Measurements from ENCODE around the gene SFMBT1. TPM values are rescaled to one million over a fixed set of nuclear protein-coding genes. Genes with fewer than 3 reads are reported as not detected.

SFMBT1 gene
- total RNA-seq, 1 experiment from 2014 or later: 11.8 TPM

DNA sequence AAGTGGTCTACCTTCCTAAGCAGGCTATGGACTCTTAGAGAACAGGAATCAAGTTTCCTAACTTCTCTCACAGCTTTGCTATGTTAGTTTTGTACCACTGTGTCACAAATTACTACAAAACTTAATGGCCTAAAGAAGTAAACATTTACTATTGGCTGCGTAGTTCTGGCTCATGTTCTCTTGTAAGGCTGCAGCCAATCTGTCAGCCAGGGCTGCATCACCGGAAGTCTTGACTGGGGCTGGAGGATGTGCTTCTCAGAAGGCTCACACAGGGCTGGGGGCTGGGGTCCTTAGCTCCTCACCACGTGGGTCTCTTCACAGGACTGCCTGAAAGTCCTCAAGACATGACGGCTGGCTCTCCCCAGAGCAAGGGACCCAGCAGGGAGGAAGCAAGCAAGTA, 164.0 kb downstream of the SFMBT1 start:
- no TSS peak for BruUV-seq (replicated peaks)
- H3K4me1 Mint-ChIP-seq (ENCODE audit: insufficient read depth, unreplicated experiment): no peaks in the 10 kb centered on the region
- no peaks in the 10 kb centered on the region for H3K27me3 Mint-ChIP-seq (ENCODE audit: insufficient read depth, unreplicated experiment)
- POLR2A ChIA-PET: interaction anchor here (1.3 kb wide), 1 partner anchor 15 kb away, joined by 5 read pairs; the partner anchor contains the start of gene STIMATE
- no peak overlapping the region for H3K4me3 Mint-ChIP-seq (ENCODE audit: unreplicated experiment)
- peaks cover 8% of the 10 kb centered on the region for H3K36me3 Mint-ChIP-seq (ENCODE audit: insufficient read depth, unreplicated experiment)
- DNase-seq (ENCODE audit: unreplicated experiment): no peak
- no peaks in the 10 kb centered on the region for H3K9me3 Mint-ChIP-seq (ENCODE audit: unreplicated experiment)
- CTCF ChIA-PET: interaction anchor here (0.5 to 1.2 kb wide), 3 partner anchors 12 to 232 kb away, joined by 3 to 4 read pairs (median 4); no protein-coding TSS in a partner anchor
- no peak overlapping the region for H3K27ac Mint-ChIP-seq (ENCODE audit: low read depth, unreplicated experiment)
- TF ChIP-seq, protein P1, sequence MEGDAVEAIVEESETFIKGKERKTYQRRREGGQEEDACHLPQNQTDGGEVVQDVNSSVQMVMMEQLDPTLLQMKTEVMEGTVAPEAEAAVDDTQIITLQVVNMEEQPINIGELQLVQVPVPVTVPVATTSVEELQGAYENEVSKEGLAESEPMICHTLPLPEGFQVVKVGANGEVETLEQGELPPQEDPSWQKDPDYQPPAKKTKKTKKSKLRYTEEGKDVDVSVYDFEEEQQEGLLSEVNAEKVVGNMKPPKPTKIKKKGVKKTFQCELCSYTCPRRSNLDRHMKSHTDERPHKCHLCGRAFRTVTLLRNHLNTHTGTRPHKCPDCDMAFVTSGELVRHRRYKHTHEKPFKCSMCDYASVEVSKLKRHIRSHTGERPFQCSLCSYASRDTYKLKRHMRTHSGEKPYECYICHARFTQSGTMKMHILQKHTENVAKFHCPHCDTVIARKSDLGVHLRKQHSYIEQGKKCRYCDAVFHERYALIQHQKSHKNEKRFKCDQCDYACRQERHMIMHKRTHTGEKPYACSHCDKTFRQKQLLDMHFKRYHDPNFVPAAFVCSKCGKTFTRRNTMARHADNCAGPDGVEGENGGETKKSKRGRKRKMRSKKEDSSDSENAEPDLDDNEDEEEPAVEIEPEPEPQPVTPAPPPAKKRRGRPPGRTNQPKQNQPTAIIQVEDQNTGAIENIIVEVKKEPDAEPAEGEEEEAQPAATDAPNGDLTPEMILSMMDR (IDR thresholded peaks at IDR 0.05; ENCODE audit: unreplicated experiment): no peak
- intact Hi-C loops (cut with micrococcal nuclease): no loop called here

DNA sequence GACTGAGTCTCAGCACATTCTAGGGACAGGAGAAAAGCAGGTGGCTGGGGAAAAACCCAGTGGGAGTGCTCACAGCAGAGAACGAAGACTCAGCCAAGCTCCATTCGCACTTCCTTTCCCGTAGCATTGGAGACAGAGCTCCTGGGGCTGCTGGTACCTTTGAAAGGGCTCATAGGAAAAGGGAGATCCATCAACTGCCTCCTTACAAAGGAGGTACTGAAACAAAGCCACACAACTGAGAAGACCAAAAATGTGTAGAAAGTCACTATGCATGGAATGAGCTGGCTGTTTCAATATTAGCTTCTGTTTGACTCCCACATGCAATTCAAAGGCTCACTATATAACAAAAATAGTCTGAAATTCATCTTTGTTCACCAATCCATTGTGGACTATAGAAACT, 165.4 kb downstream of the SFMBT1 start:
- Mint-ChIP-seq H3K4me1 (ENCODE audit: insufficient read depth, unreplicated experiment) (no peaks in the 10 kb centered on the region), H3K4me3 (ENCODE audit: unreplicated experiment) (no peak overlapping the region), H3K36me3 (ENCODE audit: insufficient read depth, unreplicated experiment) (peaks cover 8% of the 10 kb centered on the region), H3K27ac (ENCODE audit: low read depth, unreplicated experiment) (no peak overlapping the region), H3K9me3 (ENCODE audit: unreplicated experiment) (no peaks in the 10 kb centered on the region), H3K27me3 (ENCODE audit: insufficient read depth, unreplicated experiment) (no peaks in the 10 kb centered on the region)
- TF ChIP-seq, protein P1 (IDR thresholded peaks at IDR 0.05; ENCODE audit: unreplicated experiment): no peak
- no TSS peak for BruUV-seq (replicated peaks)
- DNase-seq (ENCODE audit: unreplicated experiment): no peak
- POLR2A ChIA-PET: no interaction called here
- intact Hi-C loops (cut with micrococcal nuclease): no loop called here
- CTCF ChIA-PET: interaction anchor here (0.6 to 0.9 kb wide), 2 partner anchors 48 to 190 kb away, joined by 4 read pairs; no protein-coding TSS in a partner anchor

- Mint-ChIP-seq H3K9me3 (ENCODE audit: unreplicated experiment) (no peaks in the 10 kb centered on the region), H3K27me3 (ENCODE audit: insufficient read depth, unreplicated experiment) (no peaks in the 10 kb centered on the region), H3K4me3 (ENCODE audit: unreplicated experiment) (no peak overlapping the region), H3K4me1 (ENCODE audit: insufficient read depth, unreplicated experiment) (no peaks in the 10 kb centered on the region), H3K36me3 (ENCODE audit: insufficient read depth, unreplicated experiment) (peaks cover 8% of the 10 kb centered on the region), H3K27ac (ENCODE audit: low read depth, unreplicated experiment) (no peak overlapping the region)
- ChIA-PET POLR2A (no interaction called here), CTCF (interaction anchor here (0.6 kb wide), 1 partner anchor 190 kb away, joined by 4 read pairs; no protein-coding TSS in a partner anchor)
- intact Hi-C loops (cut with micrococcal nuclease): no loop called here
- DNase-seq (ENCODE audit: unreplicated experiment): no peak
- BruUV-seq (replicated peaks): no TSS peak
- TF ChIP-seq, protein P1 (IDR thresholded peaks at IDR 0.05; ENCODE audit: unreplicated experiment): no peak
These were observed 165.8 kb downstream of the SFMBT1 start for GRCh38 chr3:52880047-52880446.

GRCh38 chr3:52879581-52879980, 166.3 kb downstream of the SFMBT1 start:
- TF ChIP-seq, protein P1 (IDR thresholded peaks at IDR 0.05; ENCODE audit: unreplicated experiment): no peak
- Mint-ChIP-seq H3K4me3 (ENCODE audit: unreplicated experiment) (no peak overlapping the region), H3K4me1 (ENCODE audit: insufficient read depth, unreplicated experiment) (no peaks in the 10 kb centered on the region), H3K27ac (ENCODE audit: low read depth, unreplicated experiment) (no peak overlapping the region), H3K27me3 (ENCODE audit: insufficient read depth, unreplicated experiment) (no peaks in the 10 kb centered on the region), H3K9me3 (ENCODE audit: unreplicated experiment) (no peaks in the 10 kb centered on the region), H3K36me3 (ENCODE audit: insufficient read depth, unreplicated experiment) (peaks cover 8% of the 10 kb centered on the region)
- ChIA-PET CTCF (interaction anchor here (1.1 to 1.5 kb wide), 3 partner anchors 32 to 59 kb away, joined by 3 read pairs; no protein-coding TSS in a partner anchor), POLR2A (no interaction called here)
- intact Hi-C loops (cut with micrococcal nuclease): no loop called here
- DNase-seq (ENCODE audit: unreplicated experiment): no peak
- BruUV-seq (replicated peaks): no TSS peak

All from MCF 10A (cell line).